H1 (cell line): ENCODE results near the gene RBM18. TPM values are rescaled to one million over a fixed set of nuclear protein-coding genes. Genes with fewer than 3 reads are reported as not detected.

ENCODE experiments used
- FOSL1 ChIP-seq: IDR thresholded peaks from 2 replicates; pipeline ENCODE4 v1.6.1; 2011; ENCODE audit warnings: mild to moderate bottlenecking, low read depth, low read length, moderate library complexity; ENCODE audit not compliant: insufficient read depth
- KDM4A ChIP-seq: IDR thresholded peaks from one replicate; pipeline ENCODE4 v1.7.1; 2012; ENCODE audit warnings: low read depth, mild to moderate bottlenecking, moderate library complexity, low read length, inconsistent platforms; ENCODE audit not compliant: severe bottlenecking
- MAX ChIP-seq: IDR thresholded peaks from 2 replicates; pipeline ENCODE4 v1.6.1; 2012; ENCODE audit warnings: inconsistent platforms
- RXRA ChIP-seq: IDR thresholded peaks from 2 replicates; pipeline ENCODE4 v1.6.1; 2011; ENCODE audit warnings: low read depth, mild to moderate bottlenecking, low read length, moderate library complexity; ENCODE audit not compliant: insufficient read depth
- SP4 ChIP-seq: IDR thresholded peaks from 2 replicates; pipeline ENCODE4 v1.6.1; 2012; ENCODE audit warnings: low read length, inconsistent platforms
- polyA plus RNA-seq, 7 experiments: library from polyadenylated mRNA; depleted of rRNA in 3 of 7; stranded (reverse) in 5 of 7; unstranded in 2 of 7; fragments of >200 nt in 5 of 7; fragments of 200-250 nt in 2 of 7; gene quantifications; 1 replicate in 5 of 7; 2 replicates in 1 of 7; 4 replicates in 1 of 7; pipeline versions ENCODE4 v1.2.1 to v1.2.3, GENCODE V29; 2011 to 2013; ENCODE audit warnings: missing spikeins in 2 of 7, mixed read lengths in 2 of 7
- total RNA-seq: library from RNA; stranded (reverse); fragmentation: NEBNext Ultra II Directional; extraction: Animal tissue kit (Norgen Biotek cat#: 25700); gene quantifications from 2 replicates; pipeline ENCODE4 v1.2.1, GENCODE V29; 2021

Gene RBM18
- total and polyA plus RNA-seq, 2 of the 8 experiments (the other 6 are each of a cell fraction or from before 2014, with no cell fraction given), result 5.9 to 14.3 TPM

- TF ChIP-seq MAX, result no peak
- TF ChIP-seq SP4, result no peak
- TF ChIP-seq KDM4A, result no peak
- TF ChIP-seq RXRA, result no peak
- TF ChIP-seq FOSL1, result no peak
- TF ChIP-seq, all 59 proteins: peak for 0
Measured at GRCh38 chr9:122307925-122308324, 43.3 kb upstream of the RBM18 start (continued).
